HEK293T (cell line): Measurements from ENCODE around the gene RRP9.
A peak's percentile ranks its signal among the peaks of the same experiment; 100 is the strongest.
"Not testable (repeated sequence)": the region's sequence is repeated elsewhere in the genome, so short reads cannot be mapped to it uniquely, and the experiment has no call there.

Experiments used
- CTCF ChIA-PET: fragments of 350-600 bp; formaldehyde crosslinking; extraction: SDS; loops from one replicate; lab custom pipeline; 2021; ENCODE audit warnings: antibody characterized with exemption, inconsistent platforms; lab: Yijun Ruan, JAX
- POLR2A ChIA-PET: fragments of 350-600 bp; formaldehyde crosslinking; extraction: SDS; loops from one replicate; lab custom pipeline; 2020; ENCODE audit warnings: antibody characterized with exemption, inconsistent platforms; lab: Yijun Ruan, JAX
- DNase-seq: peaks from one replicate; pipeline ENCODE4 v3.0.0; 2012; ENCODE audit warnings: mixed read lengths; ENCODE audit errors: extremely low spot score
- ARNT ChIP-seq: fragments of 450-650 bp; IDR thresholded peaks from 2 replicates; pipeline ENCODE4 v1.6.1; 2017; ENCODE audit warnings: mild to moderate bottlenecking
- BHLHE40 ChIP-seq: fragments of 450-650 bp; IDR thresholded peaks from 2 replicates; pipeline ENCODE4 v1.6.1; 2016; ENCODE audit warnings: mild to moderate bottlenecking, moderate library complexity, borderline replicate concordance
- ELF4 ChIP-seq: fragments of 450-650 bp; IDR thresholded peaks from 2 replicates; pipeline ENCODE4 v1.6.1; 2017; ENCODE audit warnings: antibody characterized with exemption
- FOXA1 ChIP-seq: fragments of 450-650 bp; IDR thresholded peaks from 2 replicates; pipeline ENCODE4 v1.6.1; 2016; ENCODE audit warnings: mild to moderate bottlenecking
- FOXK2 ChIP-seq: fragments of 450-650 bp; IDR thresholded peaks from 2 replicates; pipeline ENCODE4 v1.6.1; 2016; ENCODE audit warnings: mild to moderate bottlenecking
- FOXM1 ChIP-seq: fragments of 450-650 bp; IDR thresholded peaks from 2 replicates; pipeline ENCODE4 v1.6.1; 2017; ENCODE audit warnings: mild to moderate bottlenecking, borderline replicate concordance
- HDGF ChIP-seq: fragments of 450-650 bp; IDR thresholded peaks from 2 replicates; pipeline ENCODE4 v1.6.1; 2017; ENCODE audit warnings: antibody characterized with exemption, borderline replicate concordance
- L3MBTL2 ChIP-seq: fragments of 450-650 bp; conservative IDR thresholded peaks from 2 replicates; pipeline ENCODE4 v1.6.1; 2016; ENCODE audit warnings: mild to moderate bottlenecking
- LEF1 ChIP-seq: fragments of 450-650 bp; IDR thresholded peaks from 2 replicates; pipeline ENCODE4 v1.6.1; 2017; ENCODE audit warnings: mild to moderate bottlenecking, borderline replicate concordance
- NFRKB ChIP-seq: fragments of 450-650 bp; IDR thresholded peaks from 2 replicates; pipeline ENCODE4 v1.6.1; 2016; ENCODE audit warnings: mild to moderate bottlenecking, moderate library complexity
- SP1 ChIP-seq: fragments of 450-650 bp; IDR thresholded peaks from 2 replicates; pipeline ENCODE4 v1.6.1; 2017
- SUZ12 ChIP-seq: fragments of 450-650 bp; IDR thresholded peaks from 2 replicates; pipeline ENCODE4 v1.6.1; 2016; ENCODE audit warnings: mild to moderate bottlenecking
- TARDBP ChIP-seq: fragments of 450-650 bp; IDR thresholded peaks from 2 replicates; pipeline ENCODE4 v1.6.1; 2016
- ZNF384 ChIP-seq: fragments of 450-650 bp; IDR thresholded peaks from 2 replicates; pipeline ENCODE4 v1.6.1; 2016
- TF ChIP-seq, protein P1 (sequence below): fragments of 450-650 bp; IDR thresholded peaks from 2 replicates; pipeline ENCODE4 v1.6.1; 2016

Gene RRP9, protein sequence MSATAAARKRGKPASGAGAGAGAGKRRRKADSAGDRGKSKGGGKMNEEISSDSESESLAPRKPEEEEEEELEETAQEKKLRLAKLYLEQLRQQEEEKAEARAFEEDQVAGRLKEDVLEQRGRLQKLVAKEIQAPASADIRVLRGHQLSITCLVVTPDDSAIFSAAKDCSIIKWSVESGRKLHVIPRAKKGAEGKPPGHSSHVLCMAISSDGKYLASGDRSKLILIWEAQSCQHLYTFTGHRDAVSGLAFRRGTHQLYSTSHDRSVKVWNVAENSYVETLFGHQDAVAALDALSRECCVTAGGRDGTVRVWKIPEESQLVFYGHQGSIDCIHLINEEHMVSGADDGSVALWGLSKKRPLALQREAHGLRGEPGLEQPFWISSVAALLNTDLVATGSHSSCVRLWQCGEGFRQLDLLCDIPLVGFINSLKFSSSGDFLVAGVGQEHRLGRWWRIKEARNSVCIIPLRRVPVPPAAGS

DNA sequence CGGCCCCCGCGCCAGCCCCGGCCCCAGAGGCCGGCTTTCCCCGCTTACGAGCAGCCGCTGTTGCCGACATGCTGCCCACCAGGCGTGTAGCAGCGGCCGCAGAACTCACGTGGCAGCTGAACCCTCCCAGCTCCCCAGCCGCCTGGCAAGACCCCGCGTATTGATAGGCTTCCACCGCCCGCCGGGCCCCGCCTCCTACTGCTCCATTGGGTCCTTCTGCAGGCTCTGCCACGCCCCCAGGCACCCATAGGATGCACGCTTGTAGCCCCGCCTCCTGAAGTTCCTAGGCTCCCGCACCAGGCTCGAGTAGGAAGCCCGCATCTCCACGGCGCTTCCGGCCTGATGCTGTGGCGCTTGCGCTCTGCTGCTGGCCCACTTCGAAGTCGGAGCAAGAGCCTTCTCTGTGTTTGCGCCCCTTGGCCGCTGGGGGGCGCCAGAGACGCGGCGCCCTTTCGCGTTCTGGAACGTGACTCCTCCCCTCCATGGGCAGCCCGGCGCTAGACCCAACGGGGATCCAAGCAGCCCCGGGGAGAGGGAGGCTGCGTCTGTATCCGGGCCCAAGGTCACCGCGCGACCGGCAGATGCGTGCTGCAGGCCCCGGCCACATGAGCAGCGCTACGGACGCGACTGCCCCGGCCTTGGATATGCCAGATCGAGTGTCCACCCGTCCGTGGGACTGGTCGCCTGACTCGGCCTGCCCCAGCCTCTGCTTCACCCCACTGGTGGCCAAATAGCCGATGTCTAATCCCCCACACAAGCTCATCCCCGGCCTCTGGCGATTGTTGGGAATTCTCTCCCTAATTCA, at the start of gene RRP9, which contains the start of gene PARP3:
Gene RRP9, minus strand, starts transcription at position 107 of the 805 bp plus-strand sequence. Its CDS starts 37 bp downstream, at position 70.
Gene PARP3, plus strand, starts transcription at position 566 of the 805 bp plus-strand sequence. CDS start 993 bp downstream, outside the sequence.
- ChIA-PET CTCF (interaction anchor here (0.6 to 2.8 kb wide), 15 partner anchors 9 to 219 kb away, joined by 3 to 21 read pairs (median 4); partner anchors contain the start of genes ABHD14A, ABHD14B and ACY1), POLR2A (interaction anchor here (1.1 to 3.1 kb wide), 12 partner anchors 9 to 115 kb away, joined by 3 to 52 read pairs (median 10); partner anchors contain the start of genes ABHD14A, ABHD14B, DUSP7 and PCBP4)
- peak; percentile 99 for DNase-seq

DNA sequence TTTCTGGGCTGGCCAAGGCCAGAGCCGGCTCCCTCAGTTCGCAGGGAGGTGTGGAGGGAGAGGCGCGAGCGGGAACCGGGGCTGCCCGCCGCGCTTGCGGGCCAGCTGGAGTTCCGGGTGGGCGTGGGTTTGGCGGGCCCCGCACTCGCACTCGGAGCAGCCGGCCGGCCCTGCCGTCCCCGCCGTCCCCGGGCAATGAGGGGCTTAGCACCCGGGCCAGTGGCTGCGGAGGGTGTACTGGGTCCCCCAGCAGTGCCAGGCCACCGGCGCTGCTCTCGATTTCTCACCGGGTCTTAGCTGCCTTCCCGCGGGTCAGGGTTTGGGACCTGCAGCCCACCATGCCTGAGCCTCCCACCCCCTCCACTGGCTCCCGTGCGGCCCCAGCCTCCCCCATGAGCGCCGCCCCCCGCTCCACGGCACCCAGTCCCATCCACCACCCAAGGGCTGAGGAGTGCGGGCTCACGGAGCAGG, 48.8 kb upstream of the RRP9 start:
- DNase-seq, CTCF ChIA-PET: not testable (repeated sequence)
- POLR2A ChIA-PET = interaction anchor here (0.6 to 6.4 kb wide), 4 partner anchors 7 to 54 kb away, joined by 3 to 88 read pairs (median 4); partner anchors contain the start of gene ACY1

More for the DNA sequence above, at the start of gene RRP9, which contains the start of gene PARP3:
- TF ChIP-seq L3MBTL2 (peak; percentile 53), FOXM1 (no peak), SP1 (peak; percentile 90), HDGF (peak; percentile 100)

DNA sequence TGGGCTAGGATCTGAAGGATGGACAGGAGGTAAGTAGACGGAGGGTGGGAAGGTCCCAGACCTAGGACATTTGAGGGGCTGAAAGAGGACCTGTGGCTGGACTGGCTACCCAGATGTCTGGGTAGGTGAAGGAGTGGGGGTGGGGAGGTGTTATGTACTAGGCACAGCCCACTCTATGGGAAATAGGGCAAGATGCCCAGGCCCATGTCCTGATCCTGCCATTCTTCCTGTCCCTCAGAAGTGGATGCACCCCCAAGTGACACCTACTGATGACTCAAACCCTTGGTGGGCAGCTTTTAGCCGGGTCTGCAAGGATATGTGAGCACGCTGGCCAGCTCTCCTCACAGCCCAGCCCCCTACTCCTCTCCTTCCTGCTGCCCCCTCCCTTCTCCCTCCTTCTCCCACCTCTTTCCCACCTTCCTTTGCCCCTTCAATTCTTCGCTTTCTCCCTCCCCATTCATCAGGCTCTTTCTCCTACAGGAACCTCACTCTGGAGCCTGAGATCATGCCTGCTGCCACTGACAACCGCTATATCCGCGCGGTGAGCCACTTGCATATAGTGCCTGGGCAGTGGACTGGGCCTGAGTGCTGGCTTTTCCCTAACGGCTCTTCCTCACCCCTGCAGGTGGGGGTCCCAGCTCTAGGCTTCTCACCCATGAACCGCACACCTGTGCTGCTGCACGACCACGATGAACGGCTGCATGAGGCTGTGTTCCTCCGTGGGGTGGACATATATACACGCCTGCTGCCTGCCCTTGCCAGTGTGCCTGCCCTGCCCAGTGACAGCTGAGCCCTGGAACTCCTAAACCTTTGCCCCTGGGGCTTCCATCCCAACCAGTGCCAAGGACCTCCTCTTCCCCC, 46.8 kb upstream of the RRP9 start:
- ChIA-PET CTCF (interaction anchor here (0.6 kb wide), 1 partner anchor 9 kb away, joined by 3 read pairs; no protein-coding TSS in a partner anchor), POLR2A (no interaction called here)
- no peak for DNase-seq
- no peak for TF ChIP-seq NFRKB
- no peak for TF ChIP-seq L3MBTL2
- TF ChIP-seq SUZ12 = no peak
- TF ChIP-seq ZNF384 = no peak
- no peak for TF ChIP-seq TARDBP
- TF ChIP-seq, protein P1, sequence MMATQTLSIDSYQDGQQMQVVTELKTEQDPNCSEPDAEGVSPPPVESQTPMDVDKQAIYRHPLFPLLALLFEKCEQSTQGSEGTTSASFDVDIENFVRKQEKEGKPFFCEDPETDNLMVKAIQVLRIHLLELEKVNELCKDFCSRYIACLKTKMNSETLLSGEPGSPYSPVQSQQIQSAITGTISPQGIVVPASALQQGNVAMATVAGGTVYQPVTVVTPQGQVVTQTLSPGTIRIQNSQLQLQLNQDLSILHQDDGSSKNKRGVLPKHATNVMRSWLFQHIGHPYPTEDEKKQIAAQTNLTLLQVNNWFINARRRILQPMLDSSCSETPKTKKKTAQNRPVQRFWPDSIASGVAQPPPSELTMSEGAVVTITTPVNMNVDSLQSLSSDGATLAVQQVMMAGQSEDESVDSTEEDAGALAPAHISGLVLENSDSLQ = no peak
- no peak for TF ChIP-seq LEF1
- no peak for TF ChIP-seq FOXM1
- TF ChIP-seq BHLHE40 = no peak
- TF ChIP-seq ARNT = no peak

DNA sequence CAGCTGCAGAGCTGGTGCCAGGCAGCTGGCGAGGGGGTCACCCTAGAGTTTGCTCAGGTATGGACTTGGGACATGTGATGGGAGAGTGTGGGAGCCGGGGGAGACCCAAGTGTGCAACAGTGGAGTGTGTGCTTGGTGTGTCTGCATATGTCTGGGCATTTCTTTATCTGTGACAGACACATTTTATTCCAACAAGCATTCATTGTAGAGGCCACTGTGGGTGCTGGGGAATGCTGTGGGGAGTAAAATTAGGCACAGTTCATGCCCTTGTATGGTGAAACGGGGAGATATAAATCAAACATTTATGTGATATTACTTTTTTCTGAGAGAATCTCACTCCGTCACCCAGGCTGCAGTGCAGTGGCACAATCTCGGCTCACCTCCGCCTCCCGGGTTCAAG, 45.9 kb upstream of the RRP9 start:
- ChIA-PET CTCF (no interaction called here), POLR2A (interaction anchor here (1.7 to 2.0 kb wide), 2 partner anchors 8 to 14 kb away, joined by 6 to 16 read pairs; partner anchors contain the start of genes ABHD14B and RPL29)
- no peak for DNase-seq
- TF ChIP-seq SP1 (no peak), NFRKB (no peak), TARDBP (no peak), LEF1 (no peak), ELF4 (no peak), HDGF (no peak), BHLHE40 (no peak), FOXM1 (no peak), L3MBTL2 (no peak), FOXK2 (no peak), ARNT (no peak)
- TF ChIP-seq, protein P1 = no peak

DNA sequence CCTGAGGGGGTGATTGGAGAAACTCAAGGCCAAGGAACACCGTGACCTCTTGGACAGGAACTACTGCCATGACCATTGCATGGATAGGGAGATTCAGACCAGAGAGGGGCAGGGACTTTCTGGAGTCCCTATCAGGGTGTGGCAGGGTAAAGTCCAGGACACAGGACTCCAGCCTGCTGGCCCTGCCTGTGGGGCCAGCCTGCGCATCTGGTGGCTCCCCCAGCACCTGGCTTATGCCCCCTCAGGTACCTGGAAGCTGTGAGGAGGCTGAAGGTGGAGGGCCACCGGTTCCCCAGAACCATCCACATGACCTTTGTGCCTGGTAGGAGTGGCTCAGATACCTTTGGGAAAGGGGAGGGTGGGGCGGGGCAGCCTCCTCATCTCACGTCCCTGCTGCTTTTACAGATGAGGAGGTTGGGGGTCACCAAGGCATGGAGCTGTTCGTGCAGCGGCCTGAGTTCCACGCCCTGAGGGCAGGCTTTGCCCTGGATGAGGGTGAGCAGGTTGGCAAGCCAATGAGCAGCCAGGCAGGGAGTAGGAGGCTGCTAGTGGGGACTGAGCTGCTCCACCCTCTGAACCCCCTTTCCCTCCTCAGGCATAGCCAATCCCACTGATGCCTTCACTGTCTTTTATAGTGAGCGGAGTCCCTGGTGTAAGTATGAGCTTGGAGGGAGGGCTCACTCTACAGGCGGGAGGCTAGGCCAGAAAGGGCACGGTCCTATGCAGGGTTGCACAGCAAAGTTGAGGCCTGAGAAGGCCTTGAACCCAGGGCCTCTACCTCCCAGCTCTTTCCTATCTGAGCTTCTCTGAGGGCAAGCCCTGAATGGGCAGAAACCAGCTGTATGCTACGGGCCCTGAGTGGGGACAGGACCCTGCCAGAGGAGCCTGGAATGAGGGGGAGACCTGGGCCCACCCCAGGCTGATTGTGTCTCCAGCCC, 44.6 kb upstream of the RRP9 start:
- DNase-seq = no peak
- TF ChIP-seq SP1 = no peak
- TF ChIP-seq FOXM1 = no peak
- CTCF ChIA-PET = no interaction called here
- POLR2A ChIA-PET = interaction anchor here (1.7 to 2.0 kb wide), 2 partner anchors 9 to 12 kb away, joined by 6 to 16 read pairs; partner anchors contain the start of genes ABHD14B and RPL29

DNA sequence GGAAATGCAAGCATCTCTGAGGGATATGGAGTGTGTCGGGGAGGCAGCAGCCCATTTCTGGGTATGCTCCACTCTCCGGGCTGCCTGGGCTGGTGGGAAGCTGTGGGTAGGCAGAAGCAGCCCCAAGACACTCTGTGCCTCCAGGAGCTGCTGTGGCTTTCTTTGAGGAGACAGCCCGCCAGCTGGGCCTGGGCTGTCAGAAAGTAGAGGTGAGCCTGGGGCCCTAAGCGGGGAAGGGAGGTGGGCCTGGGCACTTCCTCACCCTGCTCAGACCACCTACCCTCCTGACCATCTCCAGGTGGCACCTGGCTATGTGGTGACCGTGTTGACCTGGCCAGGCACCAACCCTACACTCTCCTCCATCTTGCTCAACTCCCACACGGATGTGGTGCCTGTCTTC, 43.4 kb upstream of the RRP9 start:
- POLR2A ChIA-PET = interaction anchor here (1.3 to 4.8 kb wide), 3 partner anchors 8 to 17 kb away, joined by 3 to 88 read pairs (median 4); partner anchors contain the start of genes PCBP4 and RPL29

More for the DNA sequence above, 43.4 kb upstream of the RRP9 start:
- no peak for DNase-seq
- CTCF ChIA-PET = interaction anchor here (0.9 kb wide), 1 partner anchor 11 kb away, joined by 4 read pairs; the partner anchor contains the start of gene ABHD14B
- TF ChIP-seq HDGF (no peak), LEF1 (no peak), FOXA1 (no peak), ELF4 (no peak), TARDBP (no peak), SP1 (no peak), L3MBTL2 (no peak), ARNT (no peak)
